HCT116 (cell line): ENCODE data around the gene PTCH2. TPM values are rescaled to one million over a fixed set of nuclear protein-coding genes. Genes with fewer than 3 reads are reported as not detected.
A peak's percentile ranks its signal among the peaks of the same experiment; 100 is the strongest.

Experiments
- ATAC-seq: fragments of 200-7000 bp; cut with Tn5 transposase; 2 replicates; pipeline ENCODE4 v1.9.1; 2020; ENCODE audit warnings: mild to moderate bottlenecking, moderate library complexity
- BruUV-seq: library from RNA; stranded (reverse); fragments of 400-500 nt; replicated peaks from 2 replicates; lab custom pipeline; 2021; lab: Mats Ljungman, UMichigan
- CTCF ChIA-PET: fragments of 300-600 bp; sonication (Branson Sonifier 250); formaldehyde crosslinking; loops from one replicate; lab custom pipeline; 2021; ENCODE audit warnings: antibody characterized with exemption; lab: Charles Lee
- POLR2A ChIA-PET: fragments of 300-600, 350-600 bp; sonication (Branson Sonifier 250); formaldehyde crosslinking; loops from one replicate; lab custom pipeline; 2021; ENCODE audit warnings: antibody characterized with exemption; lab: Charles Lee
- RAD21 ChIA-PET, 2 experiments: fragments of 300-600 bp; sonication (Branson Sonifier 250); formaldehyde crosslinking; loops; one replicate each; lab custom pipeline; 2023; ENCODE audit warnings: low total read pairs in 2 of 2; ENCODE audit not compliant: uncharacterized antibody in 2 of 2, unreplicated experiment in 2 of 2, low non-redundant PET in 1 of 2; lab: Charles Lee
- DNase-seq: peaks from one replicate; pipeline ENCODE4 v3.0.0-alpha.2; 2010; ENCODE audit warnings: low read depth, low spot score
- H2AFZ ChIP-seq: fragments of 200-600 bp; shearing (Covaris generic), sonication (generic); 2 replicates; pipeline ENCODE4 v1.6.1; 2017; ENCODE audit warnings: low read depth, mixed run types, mixed read lengths, antibody characterized with exemption, low read length; ENCODE audit not compliant: poor library complexity, severe bottlenecking
- H3K27ac ChIP-seq: 2 replicates; pipeline ENCODE4 v1.5.1; 2012; ENCODE audit warnings: low read depth, low read length
- H3K27me3 ChIP-seq: fragments of 200-600 bp; sonication (generic); 2 replicates; pipeline ENCODE4 v1.6.1; 2016; ENCODE audit warnings: mixed run types, low read length, mixed read lengths; ENCODE audit not compliant: insufficient read depth
- H3K36me3 ChIP-seq, 2 experiments: fragments of 200-500 bp in 1 of 2; fragments of 200-600 bp in 1 of 2; sonication (Bioruptor generic) in 1 of 2; sonication (generic) in 1 of 2; 2 replicates each; pipeline versions ENCODE4 v1.5.1 to v1.6.1; 2014 to 2016; ENCODE audit warnings: low read length in 2 of 2, inconsistent platforms in 1 of 2, mixed read lengths in 1 of 2, mixed run types in 1 of 2; ENCODE audit not compliant: insufficient read depth in 2 of 2, control insufficient read depth in 1 of 2
- H3K4me1 ChIP-seq, 2 experiments: fragments of 200-600 bp in 1 of 2; sonication (generic) in 1 of 2; 2 replicates each; pipeline versions ENCODE4 v1.5.1 to v1.6.1; 2012 to 2017; ENCODE audit warnings: low read length in 2 of 2, inconsistent platforms in 1 of 2, mild to moderate bottlenecking in 1 of 2, mixed read lengths in 1 of 2, mixed run types in 1 of 2, moderate library complexity in 1 of 2; ENCODE audit not compliant: insufficient read depth in 2 of 2, control insufficient read depth in 1 of 2
- H3K4me2 ChIP-seq: fragments of 200-600 bp; sonication (generic); 2 replicates; pipeline ENCODE4 v1.6.1; 2017; ENCODE audit warnings: mixed run types, low read length, mixed read lengths
- H3K4me3 ChIP-seq, 2 experiments: fragments of 200-600 bp in 1 of 2; sonication (generic) in 1 of 2; replicated peaks in 1 of 2; 2 replicates each; pipeline ENCODE4 v1.5.1; 2011 to 2016; ENCODE audit warnings: low read length in 2 of 2, control low read depth in 1 of 2, low read depth in 1 of 2, mild to moderate bottlenecking in 1 of 2, mixed read lengths in 1 of 2, mixed run types in 1 of 2
- H3K79me2 ChIP-seq: fragments of 200-600 bp; sonication (generic); 2 replicates; pipeline ENCODE4 v1.6.1; 2017; ENCODE audit warnings: mild to moderate bottlenecking, mixed run types, low read length, moderate library complexity, mixed read lengths; ENCODE audit not compliant: insufficient read depth
- H3K9ac ChIP-seq: fragments of 200-600 bp; sonication (generic); 2 replicates; pipeline ENCODE4 v1.6.1; 2016; ENCODE audit warnings: low read length, mixed read lengths
- H3K9me2 ChIP-seq: fragments of 200-600 bp; sonication (generic), shearing (Covaris generic); 2 replicates; pipeline ENCODE4 v1.6.1; 2017; ENCODE audit warnings: mixed run types, mild to moderate bottlenecking, moderate library complexity; ENCODE audit not compliant: insufficient read depth
- H3K9me3 ChIP-seq, 2 experiments: fragments of 200-500 bp in 1 of 2; fragments of 200-600 bp in 1 of 2; sonication (Bioruptor generic) in 1 of 2; sonication (generic) in 1 of 2; 2 replicates each; pipeline ENCODE4 v1.6.1; 2014 to 2017; ENCODE audit warnings: low read length in 2 of 2, mixed read lengths in 2 of 2, inconsistent platforms in 1 of 2, low read depth in 1 of 2, mild to moderate bottlenecking in 1 of 2, mixed run types in 1 of 2, moderate library complexity in 1 of 2; ENCODE audit not compliant: control insufficient read depth in 1 of 2, insufficient read depth in 1 of 2
- H4K20me1 ChIP-seq: fragments of 200-600 bp; sonication (generic), shearing (Covaris generic); 2 replicates; pipeline ENCODE4 v1.6.1; 2017; ENCODE audit warnings: mixed run types, mild to moderate bottlenecking, moderate library complexity; ENCODE audit not compliant: insufficient read depth
- EGR1 ChIP-seq: IDR thresholded peaks from 2 replicates; pipeline ENCODE4 v1.6.1; 2012; ENCODE audit warnings: low read depth
- ELF1 ChIP-seq: IDR thresholded peaks from 2 replicates; pipeline ENCODE4 v1.6.1; 2012; ENCODE audit warnings: low read depth, borderline replicate concordance
- EZH2 ChIP-seq: fragments of 200-600 bp; sonication (generic); IDR thresholded peaks from 2 replicates; pipeline ENCODE4 v1.6.1; 2017; ENCODE audit warnings: antibody characterized with exemption, mixed run types
- EZH2phosphoT487 ChIP-seq: fragments of 200-600 bp; IDR thresholded peaks from 2 replicates; pipeline ENCODE4 v1.6.1; 2018; ENCODE audit warnings: antibody characterized with exemption, borderline replicate concordance
- JUND ChIP-seq: IDR thresholded peaks from 2 replicates; pipeline ENCODE4 v1.6.1; 2012
- POLR2AphosphoS5 ChIP-seq: IDR thresholded peaks from 2 replicates; pipeline ENCODE4 v1.6.1; 2011; ENCODE audit warnings: mild to moderate bottlenecking, low read depth, low read length, moderate library complexity
- RAD21 ChIP-seq: IDR thresholded peaks from 2 replicates; pipeline ENCODE4 v1.6.1; 2012; ENCODE audit warnings: low read depth, mild to moderate bottlenecking
- REST ChIP-seq: IDR thresholded peaks from 2 replicates; pipeline ENCODE4 v1.6.1; 2012; ENCODE audit warnings: low read depth
- SIN3A ChIP-seq: IDR thresholded peaks from 2 replicates; pipeline ENCODE4 v1.6.1; 2012; ENCODE audit warnings: low read depth
- TCF7L2 ChIP-seq: IDR thresholded peaks from 2 replicates; pipeline ENCODE4 v1.7.0; 2011; ENCODE audit warnings: borderline replicate concordance, inconsistent platforms; ENCODE audit not compliant: insufficient read depth, insufficient read length; ENCODE audit errors: extremely low read depth
- YY1 ChIP-seq: IDR thresholded peaks from 2 replicates; pipeline ENCODE4 v1.6.1; 2011; ENCODE audit warnings: low read length, low read depth, moderate library complexity, mild to moderate bottlenecking; ENCODE audit not compliant: insufficient replicate concordance; ENCODE audit errors: extremely low read depth
- ZBTB33 ChIP-seq: IDR thresholded peaks from 2 replicates; pipeline ENCODE4 v1.6.1; 2011; ENCODE audit warnings: mild to moderate bottlenecking, low read length, moderate library complexity; ENCODE audit not compliant: insufficient replicate concordance; ENCODE audit errors: extremely low read depth
- ZFX ChIP-seq: fragments of 450-650 bp; IDR thresholded peaks from 2 replicates; pipeline ENCODE4 v1.6.1; 2017
- ZNF274 ChIP-seq: fragments of 200-500 bp; sonication (Bioruptor generic); IDR thresholded peaks from 2 replicates; pipeline ENCODE4 v1.6.1; 2014; ENCODE audit warnings: mild to moderate bottlenecking, low read depth, low read length, inconsistent platforms
- intact Hi-C: fragments of 100-400 bp; cut with micrococcal nuclease; formaldehyde crosslinking; loops from 2 replicates; pipeline ENCODE4 v1.10.0; 2022
- total RNA-seq: library from RNA; stranded (reverse); gene quantifications from one replicate; pipeline ENCODE4 v1.2.1, GENCODE V29; 2021; ENCODE audit not compliant: unreplicated experiment
- TF ChIP-seq, protein P1 (sequence below), 3 experiments: fragments of 200-600 bp in 1 of 3; sonication (generic) in 1 of 3; IDR thresholded peaks in 2 of 3; conservative IDR thresholded peaks in 1 of 3; 2 replicates each; pipeline ENCODE4 v1.5.1; 2012 to 2017; ENCODE audit warnings: low read depth in 2 of 3, low read length in 2 of 3, antibody characterized with exemption in 1 of 3, borderline replicate concordance in 1 of 3, control low read depth in 1 of 3, mild to moderate bottlenecking in 1 of 3, mixed read lengths in 1 of 3, mixed run types in 1 of 3, moderate library complexity in 1 of 3; ENCODE audit not compliant: insufficient read depth in 1 of 3

The PTCH2 gene
- total RNA-seq, 1 experiment from 2014 or later = 1.3 TPM

GRCh38 chr1:44826375-44827196 is 16.5 kb downstream of the PTCH2 start:
- POLR2A ChIA-PET = interaction anchor here (0.7 kb wide), 1 partner anchor 22 kb away, joined by 5 read pairs; no protein-coding TSS in a partner anchor
- no peaks in the 10 kb centered on the region for H3K36me3 ChIP-seq
- H3K9me2 ChIP-seq = no peaks in the 10 kb centered on the region
- intact Hi-C loops = no loop called here
- no peaks in the 10 kb centered on the region for H3K79me2 ChIP-seq
- H3K9me3 ChIP-seq = no peaks in the 10 kb centered on the region
- TF ChIP-seq ELF1 (no peak), EZH2 (no peak), EGR1 (no peak), ZNF274 (no peak), ZFX (no peak), REST (no peak), POLR2AphosphoS5 (no peak), TCF7L2 (no peak), JUND (no peak), SIN3A (no peak), EZH2phosphoT487 (no peak), ZBTB33 (no peak), RAD21 (no peak), YY1 (no peak)
- TF ChIP-seq, protein P1, sequence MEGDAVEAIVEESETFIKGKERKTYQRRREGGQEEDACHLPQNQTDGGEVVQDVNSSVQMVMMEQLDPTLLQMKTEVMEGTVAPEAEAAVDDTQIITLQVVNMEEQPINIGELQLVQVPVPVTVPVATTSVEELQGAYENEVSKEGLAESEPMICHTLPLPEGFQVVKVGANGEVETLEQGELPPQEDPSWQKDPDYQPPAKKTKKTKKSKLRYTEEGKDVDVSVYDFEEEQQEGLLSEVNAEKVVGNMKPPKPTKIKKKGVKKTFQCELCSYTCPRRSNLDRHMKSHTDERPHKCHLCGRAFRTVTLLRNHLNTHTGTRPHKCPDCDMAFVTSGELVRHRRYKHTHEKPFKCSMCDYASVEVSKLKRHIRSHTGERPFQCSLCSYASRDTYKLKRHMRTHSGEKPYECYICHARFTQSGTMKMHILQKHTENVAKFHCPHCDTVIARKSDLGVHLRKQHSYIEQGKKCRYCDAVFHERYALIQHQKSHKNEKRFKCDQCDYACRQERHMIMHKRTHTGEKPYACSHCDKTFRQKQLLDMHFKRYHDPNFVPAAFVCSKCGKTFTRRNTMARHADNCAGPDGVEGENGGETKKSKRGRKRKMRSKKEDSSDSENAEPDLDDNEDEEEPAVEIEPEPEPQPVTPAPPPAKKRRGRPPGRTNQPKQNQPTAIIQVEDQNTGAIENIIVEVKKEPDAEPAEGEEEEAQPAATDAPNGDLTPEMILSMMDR (IDR thresholded peaks at IDR 0.05 in 2 of 3, conservative IDR thresholded peaks at IDR 0.05 in 1 of 3; ENCODE audit: borderline replicate concordance in 1 of 3, insufficient read depth in 1 of 3, low read depth in 2 of 3, low read length in 2 of 3) = no peak
- H3K4me3 ChIP-seq = no peak overlapping the region
- H3K4me2 ChIP-seq = no peak overlapping the region
- no peaks in the 10 kb centered on the region for H4K20me1 ChIP-seq
- DNase-seq (no peak), ATAC-seq (0 out of 2 replicates have a peak, but pooled peaks have one; percentile 23)
- no peaks in the 10 kb centered on the region for H3K27me3 ChIP-seq
- H3K9ac ChIP-seq = no peak overlapping the region
- H2AFZ ChIP-seq = no peak overlapping the region
- H3K4me1 ChIP-seq = no peaks in the 10 kb centered on the region
- BruUV-seq = no TSS peak
- CTCF ChIA-PET = no interaction called here
- RAD21 ChIA-PET = no interaction called here
- H3K27ac ChIP-seq = no peak overlapping the region
